Activated T-cell treated with anti-CD3 and anti-CD28 coated beads, Interleukin-2, amount 50 U/mL, for 1 hour (primary cell): ENCODE measurements around the gene SLC12A9.
"Not testable (repeated sequence)": the region's sequence is repeated elsewhere in the genome, so short reads cannot be mapped to it uniquely, and the experiment has no call there.

Experiments used
- DNase-seq: peaks from one replicate; pipeline ENCODE4 v3.0.0-alpha.2; 2020

SLC12A9 gene, protein sequence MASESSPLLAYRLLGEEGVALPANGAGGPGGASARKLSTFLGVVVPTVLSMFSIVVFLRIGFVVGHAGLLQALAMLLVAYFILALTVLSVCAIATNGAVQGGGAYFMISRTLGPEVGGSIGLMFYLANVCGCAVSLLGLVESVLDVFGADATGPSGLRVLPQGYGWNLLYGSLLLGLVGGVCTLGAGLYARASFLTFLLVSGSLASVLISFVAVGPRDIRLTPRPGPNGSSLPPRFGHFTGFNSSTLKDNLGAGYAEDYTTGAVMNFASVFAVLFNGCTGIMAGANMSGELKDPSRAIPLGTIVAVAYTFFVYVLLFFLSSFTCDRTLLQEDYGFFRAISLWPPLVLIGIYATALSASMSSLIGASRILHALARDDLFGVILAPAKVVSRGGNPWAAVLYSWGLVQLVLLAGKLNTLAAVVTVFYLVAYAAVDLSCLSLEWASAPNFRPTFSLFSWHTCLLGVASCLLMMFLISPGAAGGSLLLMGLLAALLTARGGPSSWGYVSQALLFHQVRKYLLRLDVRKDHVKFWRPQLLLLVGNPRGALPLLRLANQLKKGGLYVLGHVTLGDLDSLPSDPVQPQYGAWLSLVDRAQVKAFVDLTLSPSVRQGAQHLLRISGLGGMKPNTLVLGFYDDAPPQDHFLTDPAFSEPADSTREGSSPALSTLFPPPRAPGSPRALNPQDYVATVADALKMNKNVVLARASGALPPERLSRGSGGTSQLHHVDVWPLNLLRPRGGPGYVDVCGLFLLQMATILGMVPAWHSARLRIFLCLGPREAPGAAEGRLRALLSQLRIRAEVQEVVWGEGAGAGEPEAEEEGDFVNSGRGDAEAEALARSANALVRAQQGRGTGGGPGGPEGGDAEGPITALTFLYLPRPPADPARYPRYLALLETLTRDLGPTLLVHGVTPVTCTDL

GRCh38 chr7:100852048-100852872, at the start of gene SLC12A9:
Gene SLC12A9 (plus strand): TSS chr7:100852713. CDS start chr7:100854198, 1,485 bp downstream.
- DNase-seq, result peak; percentile 87

GRCh38 chr7:100802951-100803350, 49.6 kb upstream of the SLC12A9 start:
- no peak for DNase-seq

DNA sequence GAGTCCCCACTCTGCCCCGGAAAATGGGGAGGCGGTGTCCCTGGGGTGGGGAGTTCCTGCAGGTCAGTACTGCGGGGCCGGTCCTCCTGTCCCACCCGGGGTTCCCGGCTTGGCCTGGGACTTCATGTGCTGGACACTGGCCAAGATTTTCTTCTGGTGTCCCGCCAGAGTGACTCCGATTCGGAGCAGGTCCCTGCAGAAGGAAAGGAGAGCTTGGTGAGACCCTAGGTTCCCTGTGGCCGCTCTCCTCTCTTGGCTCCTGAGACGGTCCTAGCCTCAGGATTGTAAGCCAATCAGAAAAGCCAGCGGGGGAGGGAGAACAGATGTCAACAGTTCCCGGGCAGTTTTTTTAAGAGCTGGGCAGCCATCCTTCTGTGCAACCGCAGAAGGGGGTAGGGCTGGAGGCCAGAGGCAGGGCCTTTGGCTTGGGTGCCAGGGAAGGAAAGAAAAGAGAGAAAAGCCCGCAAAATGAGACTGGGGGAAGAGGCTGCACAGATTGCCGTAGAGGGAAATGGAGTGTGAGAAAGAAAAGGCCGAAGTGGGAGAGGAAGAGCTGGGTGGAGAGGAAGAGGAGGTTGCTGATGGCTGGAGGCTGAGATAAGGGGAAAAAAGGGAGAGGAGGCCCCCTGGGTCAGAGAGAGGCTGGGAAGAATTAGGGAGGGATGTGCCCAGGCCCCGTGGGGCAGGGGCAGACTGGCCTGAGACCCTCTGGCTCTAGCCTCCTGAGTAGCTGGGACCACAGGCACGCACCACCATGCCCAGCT, 48.9 kb upstream of the SLC12A9 start:
- DNase-seq, result no peak

DNA sequence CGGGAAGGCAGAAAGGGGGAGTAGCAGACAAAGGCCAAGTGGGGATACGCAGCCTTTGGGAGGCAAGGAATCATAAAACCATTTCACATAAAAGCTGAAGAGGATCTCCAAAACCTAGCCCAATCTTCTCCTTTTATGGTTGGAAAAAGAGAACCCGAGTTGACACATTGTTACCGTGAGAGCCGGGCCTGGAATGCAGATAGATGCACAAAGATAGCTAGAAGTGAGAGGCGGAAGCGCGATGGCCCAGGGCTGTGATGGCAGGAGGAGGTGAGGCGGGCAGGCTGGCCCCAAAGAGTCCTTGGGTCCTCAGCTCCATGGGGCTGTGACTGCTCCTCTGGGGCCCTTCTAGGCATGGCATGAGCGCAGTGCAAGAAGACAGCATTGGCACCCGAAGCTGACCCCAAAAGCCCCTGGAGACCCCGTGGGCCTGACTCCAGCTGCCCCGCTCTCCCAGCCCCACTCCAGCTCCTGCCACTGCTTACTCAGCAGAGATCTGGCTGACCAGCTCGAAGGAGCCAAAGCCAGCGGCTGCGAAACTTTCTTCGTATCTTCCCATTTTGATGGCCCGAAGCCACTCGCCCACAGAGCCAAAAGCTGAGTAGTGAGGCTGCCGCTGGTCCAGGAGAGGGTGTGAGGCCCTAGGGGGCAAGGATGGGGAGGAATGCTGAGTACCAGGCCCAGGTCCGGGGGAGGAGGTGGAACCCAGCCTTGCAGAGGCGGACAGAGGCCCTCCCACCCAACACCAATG, 47.7 kb upstream of the SLC12A9 start:
- no peak for DNase-seq

- no peak for DNase-seq
Observed at GRCh38 chr7:100806276-100806675, 46.2 kb upstream of the SLC12A9 start.

DNA sequence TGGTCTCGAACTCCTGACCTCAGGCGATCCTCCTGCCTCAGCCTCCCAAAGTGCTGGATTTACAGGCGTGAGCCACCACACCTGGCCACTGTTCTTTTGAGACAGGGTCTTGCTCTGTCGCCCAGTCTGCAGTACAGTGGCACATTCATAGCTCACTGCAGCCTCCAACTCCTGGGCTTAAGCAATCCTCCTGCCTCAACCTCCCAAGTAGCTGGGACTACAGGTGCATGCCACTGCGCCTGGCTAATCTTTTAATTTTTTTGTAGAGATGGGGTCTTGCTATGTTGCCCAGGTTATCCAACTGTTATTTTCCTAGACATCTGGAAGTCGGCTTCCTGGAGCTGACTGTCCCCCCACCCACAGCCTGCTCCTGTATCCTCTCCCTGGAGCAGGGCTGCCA, 45.6 kb upstream of the SLC12A9 start:
- DNase-seq, result not testable (repeated sequence)

DNA sequence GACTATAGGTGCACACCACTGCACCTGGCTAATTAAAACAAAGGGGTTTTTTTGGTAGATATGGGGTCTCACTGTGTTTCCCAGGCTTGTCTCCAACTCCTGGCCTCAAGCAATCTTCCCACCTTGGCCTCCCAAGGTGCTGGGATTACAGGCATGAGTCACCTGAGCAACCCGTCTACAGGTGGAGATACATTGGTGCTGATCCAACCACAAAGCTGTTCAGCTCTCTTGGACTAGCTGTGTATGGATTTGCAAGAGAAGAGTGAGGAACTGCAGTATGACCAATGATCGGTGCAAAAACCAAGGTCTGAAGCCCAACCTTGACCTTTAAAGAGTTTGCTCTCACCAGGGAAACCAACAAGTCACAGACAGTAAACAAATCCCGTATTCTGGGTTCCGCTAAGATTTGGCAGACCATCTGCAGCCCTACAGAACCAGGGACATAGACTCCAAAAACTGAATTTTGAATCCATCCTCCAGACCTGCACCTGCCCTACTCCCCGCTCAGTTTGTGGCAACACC, 44.1 kb upstream of the SLC12A9 start:
- no peak for DNase-seq

DNA sequence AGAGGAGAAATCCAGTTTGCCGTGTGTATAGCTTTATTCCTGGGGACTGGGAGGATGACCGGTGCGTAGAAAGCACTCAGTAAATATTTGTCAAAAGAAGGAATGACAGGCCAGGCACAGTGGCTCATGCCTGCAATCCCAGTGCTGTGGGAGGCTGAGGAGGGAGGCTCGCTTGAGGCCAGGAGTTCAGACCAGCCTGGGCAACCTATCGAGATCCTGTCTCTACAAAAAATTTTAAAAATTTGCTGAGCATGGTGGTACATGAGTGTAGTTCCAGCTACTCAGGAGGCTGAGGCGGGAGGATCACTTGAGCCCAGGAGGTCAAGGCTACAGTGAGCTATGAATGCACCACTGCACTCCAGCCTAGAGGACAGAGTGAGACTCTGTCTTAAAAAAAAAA, 41.0 kb upstream of the SLC12A9 start:
- no peak for DNase-seq

DNA sequence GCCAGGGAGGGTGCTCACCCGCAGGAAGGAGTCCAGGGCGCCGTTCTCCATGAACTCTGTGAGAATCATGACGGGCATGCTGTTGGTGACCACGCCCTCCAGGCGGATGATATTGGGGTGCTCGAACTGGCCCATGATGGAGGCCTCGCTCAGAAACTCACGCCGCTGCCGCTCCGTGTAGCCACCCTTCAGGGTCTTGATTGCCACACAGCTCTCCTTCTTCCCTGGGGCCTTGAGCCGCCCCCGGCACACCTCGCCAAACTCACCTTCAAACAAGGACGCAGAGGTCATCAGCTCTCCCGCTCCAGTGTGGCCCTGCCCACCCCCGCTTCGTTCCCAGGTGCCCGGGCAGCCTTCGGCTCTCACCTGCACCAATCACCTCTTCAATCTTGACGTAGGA, 39.8 kb upstream of the SLC12A9 start:
- no peak for DNase-seq

GRCh38 chr7:100816515-100816914, 36.0 kb upstream of the SLC12A9 start:
- not testable (repeated sequence) for DNase-seq

DNA sequence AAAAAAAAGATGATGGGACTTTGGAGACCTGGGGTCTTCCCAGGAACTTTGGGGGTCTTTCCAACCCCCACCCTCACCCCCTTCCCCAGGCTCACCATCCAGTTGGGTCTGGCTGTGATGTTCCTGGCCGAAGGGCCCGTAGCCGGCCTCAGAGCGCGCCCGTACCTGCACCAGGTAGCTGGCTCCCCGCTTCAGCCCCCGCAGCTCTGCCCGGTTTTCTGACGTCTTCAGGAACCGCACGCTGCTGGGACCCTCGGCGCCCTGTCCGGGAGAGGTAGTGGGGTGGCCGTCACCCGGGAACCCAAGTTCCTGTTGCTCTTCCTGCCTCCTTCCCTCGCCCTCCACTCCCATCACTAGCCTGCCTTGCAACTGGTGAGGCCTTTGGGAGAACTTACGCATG, 35.4 kb upstream of the SLC12A9 start:
- no peak for DNase-seq

GRCh38 chr7:100818366-100818765, 34.1 kb upstream of the SLC12A9 start:
- no peak for DNase-seq

DNA sequence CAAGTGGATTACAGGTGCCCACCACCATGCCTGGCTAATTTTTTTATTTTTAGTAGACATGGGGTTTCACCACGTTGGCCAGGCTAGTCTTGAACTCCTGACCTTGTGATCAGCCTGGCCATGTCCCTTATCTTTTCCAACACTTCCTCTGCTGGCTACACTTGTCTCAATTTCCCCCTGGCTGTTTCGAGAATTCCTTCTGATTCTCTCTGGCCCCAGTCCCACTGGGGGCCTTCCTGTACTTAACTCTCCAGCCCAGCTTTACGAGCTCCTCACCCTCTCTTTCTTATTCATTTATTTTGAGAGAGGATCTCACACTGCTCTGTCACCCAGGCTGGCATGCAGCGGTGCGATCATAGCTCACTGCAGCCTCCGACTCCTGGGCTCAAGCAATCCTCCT, 33.7 kb upstream of the SLC12A9 start:
- no peak for DNase-seq

DNA sequence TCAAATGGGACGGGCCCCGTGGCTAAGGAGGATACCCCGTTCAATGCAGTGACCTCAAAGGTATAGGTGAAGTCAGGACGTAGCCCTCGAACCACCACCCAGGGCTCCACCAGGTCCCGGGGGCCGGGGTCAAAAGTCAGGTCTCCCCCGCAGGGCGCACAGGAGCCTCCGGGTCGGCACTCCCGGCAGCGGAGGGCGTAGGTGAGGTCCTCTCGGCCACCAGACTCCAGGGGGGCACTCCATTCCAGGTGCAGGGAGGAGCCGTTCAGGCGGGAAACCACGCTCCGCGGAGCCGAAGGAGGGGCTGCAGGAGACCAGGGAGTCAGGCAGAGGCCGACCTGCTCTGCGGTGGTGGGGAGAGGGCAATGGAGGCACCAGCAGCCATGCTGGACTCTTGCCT, 32.9 kb upstream of the SLC12A9 start:
- DNase-seq, result no peak

GRCh38 chr7:100822236-100823139, 30.0 kb upstream of the SLC12A9 start:
- no peak for DNase-seq

DNA sequence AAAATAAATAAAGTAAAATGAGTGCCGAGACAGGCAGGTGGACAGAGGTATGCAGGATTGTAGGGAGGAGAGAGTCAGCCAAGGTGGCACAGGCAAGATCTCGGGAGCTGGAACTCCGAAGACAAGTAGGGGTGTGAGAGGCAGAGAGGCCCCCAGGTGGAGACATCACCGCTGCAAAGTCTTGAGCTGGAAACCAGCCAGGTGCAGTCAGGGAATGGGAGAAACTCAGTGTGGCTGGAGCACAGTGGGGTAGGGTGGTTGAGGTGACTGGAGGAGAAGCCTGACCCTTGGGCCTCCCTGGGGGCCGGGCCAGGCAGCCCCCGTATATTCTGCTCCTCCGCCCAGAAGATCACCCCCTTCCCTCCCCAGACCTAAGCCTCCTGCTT, 29.4 kb upstream of the SLC12A9 start:
- DNase-seq, result no peak

DNA sequence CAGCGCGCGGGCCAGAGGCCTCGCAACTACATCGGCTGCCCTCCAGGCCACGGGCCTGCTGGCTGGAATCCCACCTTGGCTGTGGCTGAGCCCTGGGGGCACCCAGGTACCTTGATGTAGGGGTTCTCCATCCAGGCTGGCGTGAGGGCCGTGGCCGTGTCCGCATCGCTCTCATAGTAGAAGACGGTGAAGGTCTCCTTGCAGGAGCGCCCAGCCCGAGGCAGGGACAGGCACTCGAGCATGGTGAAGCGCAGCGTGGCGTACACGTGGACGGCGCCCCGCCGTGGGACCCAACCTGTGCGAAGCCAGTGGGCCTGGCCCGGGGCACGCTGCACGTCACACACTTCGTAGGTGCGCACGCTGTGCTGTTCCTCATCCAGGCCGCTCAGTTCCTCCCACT, 29.0 kb upstream of the SLC12A9 start:
- no peak for DNase-seq

DNA sequence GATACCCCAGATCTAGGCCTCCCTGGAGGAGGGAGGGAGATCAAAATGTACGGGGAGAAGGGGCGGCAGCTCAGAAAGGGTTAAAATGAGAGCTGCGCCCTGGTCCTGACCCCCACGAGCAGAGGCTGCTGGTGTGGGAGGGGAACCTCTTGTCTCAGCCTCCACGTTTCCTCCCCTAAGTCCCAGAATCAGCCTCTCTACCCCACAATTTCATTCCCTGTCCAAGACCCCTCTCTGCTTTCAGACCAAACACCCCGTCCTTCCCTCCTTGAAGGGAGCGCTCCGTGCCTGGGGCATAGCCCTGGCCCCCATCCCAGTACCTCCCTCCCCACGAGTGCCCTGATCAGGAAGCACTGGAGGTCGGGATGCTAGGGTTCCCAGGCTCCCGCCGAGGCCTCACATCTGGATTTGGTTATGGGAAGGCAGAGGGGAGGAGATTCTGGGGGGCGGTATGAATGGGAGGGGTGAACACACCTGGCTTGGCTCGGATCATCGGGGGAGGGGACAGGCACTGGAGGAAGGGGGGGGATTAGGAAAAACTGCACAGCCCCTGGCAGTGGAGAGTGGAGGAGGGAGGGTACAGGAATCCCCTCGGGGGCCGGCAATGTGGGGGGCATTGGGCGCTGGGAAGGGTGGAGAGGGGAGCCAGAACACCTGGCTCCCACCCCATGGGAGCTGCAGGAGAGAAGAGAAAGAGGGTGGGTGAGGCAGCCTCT, 27.9 kb upstream of the SLC12A9 start:
- no peak for DNase-seq

- DNase-seq, result no peak
Observed at GRCh38 chr7:100825215-100825671, 27.3 kb upstream of the SLC12A9 start.
